A673 (cell line): ENCODE data around the gene KIAA0232. TPM values are rescaled to one million over a fixed set of nuclear protein-coding genes. Genes with fewer than 3 reads are reported as not detected.

Experiments
- BruUV-seq: library from RNA; stranded (reverse); fragments of 400-500 nt; replicated peaks from 2 replicates; lab custom pipeline; 2021; lab: Mats Ljungman, UMichigan
- CTCF ChIA-PET: fragments of 300-600 bp; sonication (Branson Sonifier 250); formaldehyde crosslinking; loops from one replicate; lab custom pipeline; 2022; ENCODE audit warnings: antibody characterized with exemption; lab: Charles Lee
- POLR2A ChIA-PET: fragments of 300-600 bp; sonication (Branson Sonifier 250); formaldehyde crosslinking; loops from one replicate; lab custom pipeline; 2022; ENCODE audit warnings: antibody characterized with exemption; ENCODE audit not compliant: low non-redundant PET; lab: Charles Lee
- DNase-seq: peaks from one replicate; pipeline ENCODE4 v3.0.0-alpha.2; 2015; ENCODE audit warnings: low spot score
- H3K27ac ChIP-seq: fragments of 200-600 bp; sonication (generic); 2 replicates; pipeline ENCODE4 v1.5.1; 2016; ENCODE audit warnings: mixed run types, low read depth, mild to moderate bottlenecking, mixed read lengths, antibody characterized with exemption, low read length; ENCODE audit not compliant: poor library complexity, severe bottlenecking
- H3K27me3 ChIP-seq: fragments of 200-600 bp; sonication (generic); replicated peaks from 2 replicates; pipeline ENCODE4 v1.6.1; 2017; ENCODE audit warnings: mixed run types, low read depth, mild to moderate bottlenecking, mixed read lengths, antibody characterized with exemption, low read length; ENCODE audit not compliant: insufficient read depth, poor library complexity
- H3K36me3 ChIP-seq: fragments of 200-600 bp; sonication (generic); 2 replicates; pipeline ENCODE4 v1.6.1; 2016; ENCODE audit warnings: mixed run types, mild to moderate bottlenecking, mixed read lengths, antibody characterized with exemption, low read length; ENCODE audit not compliant: insufficient read depth, poor library complexity, severe bottlenecking
- H3K4me1 ChIP-seq: fragments of 200-600 bp; sonication (generic); 2 replicates; pipeline ENCODE4 v1.6.1; 2017; ENCODE audit warnings: mixed run types, mild to moderate bottlenecking, mixed read lengths, antibody characterized with exemption, low read length; ENCODE audit not compliant: insufficient read depth, poor library complexity, severe bottlenecking
- H3K4me3 ChIP-seq: fragments of 200-600 bp; sonication (generic); 2 replicates; pipeline ENCODE4 v1.5.1; 2016; ENCODE audit warnings: low read depth, mixed run types, mild to moderate bottlenecking, mixed read lengths, low read length; ENCODE audit not compliant: poor library complexity, severe bottlenecking
- H3K9me3 ChIP-seq: fragments of 200-600 bp; sonication (generic); 2 replicates; pipeline ENCODE4 v1.6.1; 2016; ENCODE audit warnings: mixed run types, low read depth, mild to moderate bottlenecking, mixed read lengths, antibody characterized with exemption, low read length; ENCODE audit not compliant: poor library complexity, severe bottlenecking
- EZH2 ChIP-seq: fragments of 200-600 bp; sonication (generic); IDR thresholded peaks from 2 replicates; pipeline ENCODE4 v1.6.1; 2017; ENCODE audit warnings: borderline replicate concordance, low read depth, mild to moderate bottlenecking, mixed read lengths, antibody characterized with exemption, low read length; ENCODE audit not compliant: poor library complexity, severe bottlenecking
- intact Hi-C: fragments of 100-400 bp; cut with micrococcal nuclease; formaldehyde crosslinking; loops from one replicate; pipeline ENCODE4 v1.10.0; 2022; ENCODE audit not compliant: unreplicated experiment
- total RNA-seq: library from RNA; stranded (reverse); gene quantifications from 2 replicates; pipeline ENCODE4 v1.2.3, GENCODE V29; 2021
- TF ChIP-seq, protein P1 (sequence below): fragments of 300-800, 200-600 bp; sonication (generic); conservative IDR thresholded peaks from 2 replicates; pipeline ENCODE4 v1.5.1; 2017; ENCODE audit warnings: low read depth, mild to moderate bottlenecking, antibody characterized with exemption, low read length, moderate library complexity, mixed read lengths

Gene KIAA0232
- total RNA-seq, 1 experiment from 2014 or later, result 30.2 TPM

DNA sequence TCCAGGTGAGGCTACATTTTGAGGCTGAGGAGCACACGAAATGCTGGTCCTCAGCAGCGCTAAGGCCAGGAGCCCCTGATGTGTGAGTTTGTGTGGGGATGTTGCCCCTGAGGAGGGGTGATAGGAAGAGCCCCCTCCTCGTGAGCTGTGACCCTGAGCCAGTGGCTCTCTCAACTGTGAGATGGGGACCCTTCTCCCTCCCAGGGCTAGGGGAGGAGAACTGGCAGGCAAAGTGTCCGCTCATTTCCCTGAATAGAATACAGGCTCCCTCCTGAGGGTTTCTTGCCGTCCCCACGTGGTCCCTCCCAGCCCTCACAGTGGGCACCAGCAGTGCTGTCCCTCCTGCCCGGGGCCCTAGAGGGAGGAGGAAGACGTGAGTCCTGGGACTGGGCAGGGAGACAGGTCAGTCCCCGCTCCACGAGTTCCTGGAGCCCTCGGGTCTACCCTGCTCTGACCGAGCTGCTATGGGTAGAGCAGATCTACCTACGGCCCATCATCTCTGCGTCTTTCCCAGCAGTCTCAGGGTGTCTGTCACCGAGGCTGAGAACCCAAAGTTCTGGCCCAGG lies 106.1 kb downstream of the KIAA0232 start:
- no peak for DNase-seq
- intact Hi-C loops, result no loop called here
- H3K27ac ChIP-seq, result no peak overlapping the region

DNA sequence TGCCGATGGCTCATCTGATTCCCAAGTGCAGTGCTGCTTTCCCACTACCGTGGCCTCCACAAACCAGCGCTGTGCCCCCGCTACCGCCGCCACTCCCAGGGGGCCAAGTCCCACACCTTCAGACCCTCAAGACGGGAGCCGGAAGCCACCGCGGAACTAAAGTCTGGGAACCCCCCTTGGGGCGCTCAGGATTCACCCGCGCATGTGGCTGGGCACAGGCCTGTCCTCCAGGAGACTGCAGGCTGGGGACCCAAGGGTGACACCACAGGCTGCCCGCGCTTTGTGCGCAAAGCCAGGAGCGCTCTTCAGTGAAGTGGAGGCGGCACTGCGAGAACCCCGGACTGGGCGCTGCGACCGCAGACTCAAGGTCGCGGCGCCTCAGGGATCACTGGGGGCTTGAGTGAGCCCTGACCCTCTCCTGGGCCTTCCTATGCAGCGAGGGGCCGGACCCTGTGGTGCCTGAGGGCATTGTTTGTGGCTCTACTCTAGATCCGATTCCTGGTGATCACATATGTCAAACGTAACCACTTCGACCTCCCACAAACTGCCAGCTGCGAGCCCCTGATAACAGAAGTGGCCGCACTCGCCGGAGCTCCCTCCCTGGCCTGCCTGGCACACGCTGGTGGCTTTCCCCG lies 106.7 kb downstream of the KIAA0232 start:
- TF ChIP-seq, protein P1, sequence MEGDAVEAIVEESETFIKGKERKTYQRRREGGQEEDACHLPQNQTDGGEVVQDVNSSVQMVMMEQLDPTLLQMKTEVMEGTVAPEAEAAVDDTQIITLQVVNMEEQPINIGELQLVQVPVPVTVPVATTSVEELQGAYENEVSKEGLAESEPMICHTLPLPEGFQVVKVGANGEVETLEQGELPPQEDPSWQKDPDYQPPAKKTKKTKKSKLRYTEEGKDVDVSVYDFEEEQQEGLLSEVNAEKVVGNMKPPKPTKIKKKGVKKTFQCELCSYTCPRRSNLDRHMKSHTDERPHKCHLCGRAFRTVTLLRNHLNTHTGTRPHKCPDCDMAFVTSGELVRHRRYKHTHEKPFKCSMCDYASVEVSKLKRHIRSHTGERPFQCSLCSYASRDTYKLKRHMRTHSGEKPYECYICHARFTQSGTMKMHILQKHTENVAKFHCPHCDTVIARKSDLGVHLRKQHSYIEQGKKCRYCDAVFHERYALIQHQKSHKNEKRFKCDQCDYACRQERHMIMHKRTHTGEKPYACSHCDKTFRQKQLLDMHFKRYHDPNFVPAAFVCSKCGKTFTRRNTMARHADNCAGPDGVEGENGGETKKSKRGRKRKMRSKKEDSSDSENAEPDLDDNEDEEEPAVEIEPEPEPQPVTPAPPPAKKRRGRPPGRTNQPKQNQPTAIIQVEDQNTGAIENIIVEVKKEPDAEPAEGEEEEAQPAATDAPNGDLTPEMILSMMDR, result no peak
- no peak for TF ChIP-seq EZH2
- no TSS peak for BruUV-seq
- ChIA-PET POLR2A (no interaction called here), CTCF (no interaction called here)
- intact Hi-C loops, result no loop called here
- Histone ChIP-seq H3K36me3 (no peaks in the 10 kb centered on the region), H3K27me3 (no peaks in the 10 kb centered on the region), H3K4me1 (peaks cover 3% of the 10 kb centered on the region), H3K9me3 (peaks cover 4% of the 10 kb centered on the region), H3K4me3 (no peak overlapping the region), H3K27ac (no peak overlapping the region)
- no peak for DNase-seq

More for the DNA sequence above, 106.1 kb downstream of the KIAA0232 start:
- BruUV-seq, result no TSS peak
- H3K4me1 ChIP-seq, result peaks cover 3% of the 10 kb centered on the region
- H3K27me3 ChIP-seq, result no peaks in the 10 kb centered on the region
- ChIA-PET CTCF (no interaction called here), POLR2A (no interaction called here)
- H3K4me3 ChIP-seq, result no peak overlapping the region
- H3K36me3 ChIP-seq, result peaks cover under 1% of the 10 kb centered on the region
- TF ChIP-seq EZH2, result no peak
- TF ChIP-seq, protein P1, result no peak
- H3K9me3 ChIP-seq, result peaks cover 4% of the 10 kb centered on the region

DNA sequence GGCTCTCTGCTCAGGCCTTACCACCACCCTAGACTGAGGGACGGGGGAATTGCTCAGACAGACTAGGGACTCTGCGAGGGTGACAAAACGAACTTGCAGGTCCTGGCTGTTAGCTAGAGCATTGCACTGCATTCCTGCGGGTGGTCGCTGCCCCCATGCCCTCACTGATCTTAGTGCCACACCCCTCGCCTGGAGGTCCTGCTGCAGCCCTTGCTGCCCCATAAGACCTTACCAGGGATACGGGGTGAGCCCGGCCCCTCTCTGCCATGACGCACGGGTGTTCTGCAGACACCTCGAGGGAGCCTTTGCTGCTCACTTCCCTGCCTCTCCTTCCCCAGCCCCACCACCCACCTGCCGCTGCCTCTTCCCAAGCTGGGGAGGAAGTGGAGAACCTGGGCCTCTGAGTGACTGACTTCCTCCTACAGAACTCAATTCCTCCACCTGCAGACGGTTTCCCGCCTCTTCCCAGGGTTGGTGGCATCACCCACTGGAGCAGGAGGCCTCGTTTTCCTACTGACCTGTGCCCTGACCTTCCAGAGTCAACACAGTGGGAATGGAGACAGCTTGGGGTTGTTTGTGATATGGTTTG lies 107.3 kb downstream of the KIAA0232 start:
- no peak overlapping the region for H3K27ac ChIP-seq
- TF ChIP-seq EZH2, result no peak
- TF ChIP-seq, protein P1, result no peak
- H3K4me1 ChIP-seq, result peaks cover 3% of the 10 kb centered on the region
- H3K27me3 ChIP-seq, result no peaks in the 10 kb centered on the region
- DNase-seq, result no peak
- no peak overlapping the region for H3K4me3 ChIP-seq
- BruUV-seq, result no TSS peak
- peaks cover 4% of the 10 kb centered on the region for H3K9me3 ChIP-seq
- ChIA-PET CTCF (no interaction called here), POLR2A (no interaction called here)
- intact Hi-C loops, result no loop called here
- H3K36me3 ChIP-seq, result no peaks in the 10 kb centered on the region
